Measurements from ENCODE around the gene LRRC30. TPM values are rescaled to one million over a fixed set of nuclear protein-coding genes. Genes with fewer than 3 reads are reported as not detected.

The LRRC30 gene
- total RNA-seq, 2 experiments from 2014 or later: not detected

DNA sequence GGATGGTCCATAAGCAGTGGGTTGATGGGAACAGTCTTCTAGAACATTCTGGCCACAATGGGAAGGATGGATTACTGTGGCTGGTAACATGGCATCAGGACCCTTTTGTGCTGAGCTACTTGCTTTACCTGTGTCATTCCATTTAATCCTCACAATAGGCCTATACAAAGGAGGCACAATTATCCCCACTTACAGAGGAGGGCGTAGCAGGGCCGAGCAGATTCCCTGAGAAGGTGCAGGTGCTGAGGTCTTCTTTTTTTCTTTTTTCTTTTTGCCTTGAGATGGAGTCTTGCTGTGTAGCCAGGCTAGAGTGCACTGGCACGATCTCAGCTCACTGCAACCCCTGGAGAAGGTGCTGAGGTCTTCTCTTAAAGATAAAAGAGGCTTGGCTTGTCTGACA, 6.7 kb upstream of the LRRC30 start:
- ChIA-PET POLR2A (interaction anchor here (0.6 kb wide), 1 partner anchor 11 kb away, joined by 3 read pairs; no protein-coding TSS in a partner anchor), CTCF (ENCODE audit: unreplicated experiment) (interaction anchor here (0.8 kb wide), 1 partner anchor 655 kb away, joined by 3 read pairs; no protein-coding TSS in a partner anchor)
- Histone ChIP-seq H3K79me2 (ENCODE audit: insufficient read depth, low read depth, low read length) (no peaks in the 10 kb centered on the region), H3K4me2 (ENCODE audit: low read length) (no peak overlapping the region), H3K9me3 (ENCODE audit: low read length) (no peaks in the 10 kb centered on the region), H3K9me2 (ENCODE audit: insufficient read depth, low read length) (no peaks in the 10 kb centered on the region), H4K20me1 (ENCODE audit: insufficient read depth, low read length) (no peaks in the 10 kb centered on the region), H3K36me3 (ENCODE audit: insufficient read depth, low read length) (no peaks in the 10 kb centered on the region), H2AFZ (ENCODE audit: low read length) (no peak overlapping the region), H3K4me3 (ENCODE audit: low read depth, low read length, poor library complexity, severe bottlenecking) (no peak overlapping the region), H3K27ac (ENCODE audit: low read depth, low read length, poor library complexity, severe bottlenecking) (no peak overlapping the region), H3K4me1 (ENCODE audit: insufficient read depth, low read length, poor library complexity, severe bottlenecking) (no peaks in the 10 kb centered on the region)
- no peak for TF ChIP-seq EZH2phosphoT487 (IDR thresholded peaks at IDR 0.05; ENCODE audit: borderline replicate concordance, low read depth, low read length)
- DNase-seq (ENCODE audit: low spot score): no peak
- no TSS peak for BruUV-seq (replicated peaks)
- intact Hi-C loops (cut with micrococcal nuclease; ENCODE audit: unreplicated experiment): no loop called here

DNA sequence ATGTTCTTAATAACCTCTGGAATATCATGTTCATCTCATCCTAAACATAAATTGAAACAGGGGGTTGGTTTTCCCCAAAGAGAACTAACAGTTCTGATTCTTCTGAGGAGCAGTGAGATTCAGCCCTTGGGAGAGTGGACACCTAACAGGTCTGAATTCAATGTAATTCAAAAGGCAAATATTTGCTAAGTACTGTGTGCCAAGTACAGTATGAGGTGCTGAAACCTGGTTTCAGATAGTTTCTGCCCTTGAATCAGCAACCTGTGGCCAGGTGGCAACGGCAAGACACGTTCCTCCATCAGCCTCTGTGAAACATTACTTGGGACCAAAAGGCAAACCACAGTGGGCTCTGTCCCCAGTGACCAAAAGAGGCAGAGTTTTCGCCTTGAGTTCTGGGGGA, 1.3 kb downstream of the LRRC30 start:
- BruUV-seq (replicated peaks): no TSS peak
- no peaks in the 10 kb centered on the region for H3K9me2 ChIP-seq (ENCODE audit: insufficient read depth, low read length)
- no peaks in the 10 kb centered on the region for H3K79me2 ChIP-seq (ENCODE audit: insufficient read depth, low read depth, low read length)
- H3K36me3 ChIP-seq (ENCODE audit: insufficient read depth, low read length): no peaks in the 10 kb centered on the region
- H3K4me3 ChIP-seq (ENCODE audit: low read depth, low read length, poor library complexity, severe bottlenecking): no peak overlapping the region
- no peak overlapping the region for H3K27ac ChIP-seq (ENCODE audit: low read depth, low read length, poor library complexity, severe bottlenecking)
- ChIA-PET CTCF (ENCODE audit: unreplicated experiment) (no interaction called here), POLR2A (no interaction called here)
- H3K4me2 ChIP-seq (ENCODE audit: low read length): no peak overlapping the region
- TF ChIP-seq, protein P1, sequence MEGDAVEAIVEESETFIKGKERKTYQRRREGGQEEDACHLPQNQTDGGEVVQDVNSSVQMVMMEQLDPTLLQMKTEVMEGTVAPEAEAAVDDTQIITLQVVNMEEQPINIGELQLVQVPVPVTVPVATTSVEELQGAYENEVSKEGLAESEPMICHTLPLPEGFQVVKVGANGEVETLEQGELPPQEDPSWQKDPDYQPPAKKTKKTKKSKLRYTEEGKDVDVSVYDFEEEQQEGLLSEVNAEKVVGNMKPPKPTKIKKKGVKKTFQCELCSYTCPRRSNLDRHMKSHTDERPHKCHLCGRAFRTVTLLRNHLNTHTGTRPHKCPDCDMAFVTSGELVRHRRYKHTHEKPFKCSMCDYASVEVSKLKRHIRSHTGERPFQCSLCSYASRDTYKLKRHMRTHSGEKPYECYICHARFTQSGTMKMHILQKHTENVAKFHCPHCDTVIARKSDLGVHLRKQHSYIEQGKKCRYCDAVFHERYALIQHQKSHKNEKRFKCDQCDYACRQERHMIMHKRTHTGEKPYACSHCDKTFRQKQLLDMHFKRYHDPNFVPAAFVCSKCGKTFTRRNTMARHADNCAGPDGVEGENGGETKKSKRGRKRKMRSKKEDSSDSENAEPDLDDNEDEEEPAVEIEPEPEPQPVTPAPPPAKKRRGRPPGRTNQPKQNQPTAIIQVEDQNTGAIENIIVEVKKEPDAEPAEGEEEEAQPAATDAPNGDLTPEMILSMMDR (conservative IDR thresholded peaks at IDR 0.05; ENCODE audit: low read length): no peak
- DNase-seq (ENCODE audit: low spot score): no peak
- H3K4me1 ChIP-seq (ENCODE audit: insufficient read depth, low read length, poor library complexity, severe bottlenecking): no peaks in the 10 kb centered on the region
- intact Hi-C loops (cut with micrococcal nuclease; ENCODE audit: unreplicated experiment): no loop called here
- no peaks in the 10 kb centered on the region for H4K20me1 ChIP-seq (ENCODE audit: insufficient read depth, low read length)
- no peak overlapping the region for H2AFZ ChIP-seq (ENCODE audit: low read length)
- H3K9me3 ChIP-seq (ENCODE audit: low read length): no peaks in the 10 kb centered on the region

DNA sequence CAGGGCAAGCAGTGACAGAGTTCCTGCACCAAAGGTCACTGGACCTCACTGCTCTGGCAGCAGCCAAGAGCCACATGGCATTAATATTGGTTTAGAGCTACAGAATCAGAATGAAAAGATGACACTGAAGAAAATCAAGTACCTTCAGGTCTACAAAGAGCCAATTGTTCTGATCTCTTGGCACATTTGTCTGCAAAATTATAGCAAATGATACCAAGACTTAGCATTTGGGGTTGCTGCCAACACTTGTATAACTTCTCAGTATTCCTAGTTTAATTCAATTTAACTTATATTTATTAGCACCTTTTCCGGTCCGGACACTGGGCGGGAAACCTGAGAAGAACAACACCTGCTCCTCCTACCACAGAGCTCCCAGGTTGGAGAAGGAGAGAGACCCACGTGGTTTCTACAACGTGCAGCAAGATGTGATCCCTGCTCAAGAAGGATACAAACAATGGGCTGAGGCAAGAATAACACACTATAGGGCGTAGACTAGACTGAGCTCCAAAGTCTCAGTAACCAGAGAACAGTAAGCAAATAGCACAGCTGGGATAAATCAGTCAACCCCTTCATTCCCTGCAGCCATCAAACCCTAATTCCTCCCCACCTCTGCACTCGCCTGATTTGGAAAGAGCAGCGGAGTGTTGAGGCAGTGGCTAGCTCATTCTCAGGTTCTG, 2.4 kb downstream of the LRRC30 start:
- Histone ChIP-seq H3K4me3 (ENCODE audit: low read depth, low read length, poor library complexity, severe bottlenecking) (no peak overlapping the region), H3K9me3 (ENCODE audit: low read length) (no peaks in the 10 kb centered on the region), H2AFZ (ENCODE audit: low read length) (no peak overlapping the region), H3K4me2 (ENCODE audit: low read length) (no peak overlapping the region), H3K27ac (ENCODE audit: low read depth, low read length, poor library complexity, severe bottlenecking) (no peak overlapping the region), H3K36me3 (ENCODE audit: insufficient read depth, low read length) (no peaks in the 10 kb centered on the region), H3K9me2 (ENCODE audit: insufficient read depth, low read length) (no peaks in the 10 kb centered on the region), H3K4me1 (ENCODE audit: insufficient read depth, low read length, poor library complexity, severe bottlenecking) (no peaks in the 10 kb centered on the region), H4K20me1 (ENCODE audit: insufficient read depth, low read length) (no peaks in the 10 kb centered on the region), H3K79me2 (ENCODE audit: insufficient read depth, low read depth, low read length) (no peaks in the 10 kb centered on the region)
- CTCF ChIA-PET (ENCODE audit: unreplicated experiment): no interaction called here
- BruUV-seq (replicated peaks): no TSS peak
- POLR2A ChIA-PET: no interaction called here
- no peak for DNase-seq (ENCODE audit: low spot score)
- intact Hi-C loops (cut with micrococcal nuclease; ENCODE audit: unreplicated experiment): no loop called here
- TF ChIP-seq EZH2phosphoT487 (IDR thresholded peaks at IDR 0.05; ENCODE audit: borderline replicate concordance, low read depth, low read length): no peak
- TF ChIP-seq, protein P1 (conservative IDR thresholded peaks at IDR 0.05; ENCODE audit: low read length): no peak

Data from OCI-LY7 (cell line).